Measurements from ENCODE around the gene TMEM131L.

DNA sequence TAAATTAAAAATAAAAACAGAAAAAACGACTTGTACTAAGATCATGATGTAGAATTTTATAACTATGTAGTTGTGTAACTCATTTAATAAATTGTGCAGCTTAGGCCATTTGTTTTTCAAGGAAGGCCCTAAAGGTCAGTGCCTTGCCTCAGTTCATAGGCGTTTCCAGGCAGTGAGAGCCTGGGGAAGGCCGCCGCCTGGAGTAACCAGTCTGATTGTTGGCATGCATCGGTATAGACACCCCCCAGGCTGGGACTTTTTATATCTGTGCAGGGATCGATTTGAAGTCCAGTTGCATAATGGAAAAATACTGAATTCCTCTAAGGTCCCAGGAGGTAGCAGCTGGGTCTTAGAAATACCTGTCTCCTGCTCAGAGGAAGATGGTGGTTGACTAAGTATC, 77.2 kb downstream of the TMEM131L start:
- TF ChIP-seq, protein P1, sequence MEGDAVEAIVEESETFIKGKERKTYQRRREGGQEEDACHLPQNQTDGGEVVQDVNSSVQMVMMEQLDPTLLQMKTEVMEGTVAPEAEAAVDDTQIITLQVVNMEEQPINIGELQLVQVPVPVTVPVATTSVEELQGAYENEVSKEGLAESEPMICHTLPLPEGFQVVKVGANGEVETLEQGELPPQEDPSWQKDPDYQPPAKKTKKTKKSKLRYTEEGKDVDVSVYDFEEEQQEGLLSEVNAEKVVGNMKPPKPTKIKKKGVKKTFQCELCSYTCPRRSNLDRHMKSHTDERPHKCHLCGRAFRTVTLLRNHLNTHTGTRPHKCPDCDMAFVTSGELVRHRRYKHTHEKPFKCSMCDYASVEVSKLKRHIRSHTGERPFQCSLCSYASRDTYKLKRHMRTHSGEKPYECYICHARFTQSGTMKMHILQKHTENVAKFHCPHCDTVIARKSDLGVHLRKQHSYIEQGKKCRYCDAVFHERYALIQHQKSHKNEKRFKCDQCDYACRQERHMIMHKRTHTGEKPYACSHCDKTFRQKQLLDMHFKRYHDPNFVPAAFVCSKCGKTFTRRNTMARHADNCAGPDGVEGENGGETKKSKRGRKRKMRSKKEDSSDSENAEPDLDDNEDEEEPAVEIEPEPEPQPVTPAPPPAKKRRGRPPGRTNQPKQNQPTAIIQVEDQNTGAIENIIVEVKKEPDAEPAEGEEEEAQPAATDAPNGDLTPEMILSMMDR (IDR thresholded peaks at IDR 0.05), result no peak
- TF ChIP-seq POLR2A (IDR thresholded peaks at IDR 0.05), result no peak

Data from testis (tissue), 2 donors.